Measurements from ENCODE around the gene B3GNT2.

DNA sequence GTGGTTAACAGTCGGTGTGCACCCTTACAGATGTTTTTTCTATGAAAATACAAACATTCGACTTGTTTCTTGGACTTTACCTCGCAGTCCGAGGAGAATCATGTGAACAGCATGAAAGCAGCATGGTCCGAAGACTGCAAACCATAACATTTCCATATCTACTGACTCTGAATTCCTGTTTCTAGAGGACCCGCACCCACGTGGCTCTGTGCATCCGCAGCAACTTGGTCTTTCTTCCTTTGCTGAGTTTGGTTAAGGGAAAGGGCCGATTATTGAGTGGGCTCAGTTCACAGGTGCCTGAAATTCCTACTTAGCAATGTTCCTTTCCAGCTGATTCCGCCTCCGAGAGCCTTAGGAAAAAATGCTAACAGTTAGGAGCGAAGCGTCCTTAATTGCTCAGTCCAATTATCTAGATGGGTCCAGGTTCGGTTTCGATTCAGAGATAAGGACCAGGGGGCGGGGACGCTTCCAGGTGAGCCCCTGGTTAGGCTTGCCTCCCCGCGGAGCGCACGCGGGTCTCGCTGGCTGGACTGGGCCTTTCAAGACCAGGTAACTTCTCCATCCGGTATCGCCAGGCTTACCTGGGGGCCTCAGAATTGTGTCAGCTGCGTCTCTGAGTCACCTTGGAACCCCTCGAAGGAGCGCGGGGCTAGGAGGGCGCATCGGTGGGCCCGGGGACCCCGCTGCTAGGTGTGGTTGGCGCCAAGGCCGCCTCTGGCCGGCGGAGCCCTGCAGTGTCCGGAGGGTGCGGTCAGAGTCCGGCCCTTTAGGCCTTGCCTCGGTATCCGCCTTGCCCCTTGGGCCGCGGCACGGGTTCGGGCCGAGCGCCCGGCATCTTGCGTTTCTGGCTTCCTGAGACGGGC is 1.1 kb upstream of the B3GNT2 start:
- TF ChIP-seq POLR2A (IDR thresholded peaks at IDR 0.05) (no peak), POLR2AphosphoS5 (IDR thresholded peaks at IDR 0.05) (no peak), EP300 (IDR thresholded peaks at IDR 0.05) (no peak)
- TF ChIP-seq, protein P1, sequence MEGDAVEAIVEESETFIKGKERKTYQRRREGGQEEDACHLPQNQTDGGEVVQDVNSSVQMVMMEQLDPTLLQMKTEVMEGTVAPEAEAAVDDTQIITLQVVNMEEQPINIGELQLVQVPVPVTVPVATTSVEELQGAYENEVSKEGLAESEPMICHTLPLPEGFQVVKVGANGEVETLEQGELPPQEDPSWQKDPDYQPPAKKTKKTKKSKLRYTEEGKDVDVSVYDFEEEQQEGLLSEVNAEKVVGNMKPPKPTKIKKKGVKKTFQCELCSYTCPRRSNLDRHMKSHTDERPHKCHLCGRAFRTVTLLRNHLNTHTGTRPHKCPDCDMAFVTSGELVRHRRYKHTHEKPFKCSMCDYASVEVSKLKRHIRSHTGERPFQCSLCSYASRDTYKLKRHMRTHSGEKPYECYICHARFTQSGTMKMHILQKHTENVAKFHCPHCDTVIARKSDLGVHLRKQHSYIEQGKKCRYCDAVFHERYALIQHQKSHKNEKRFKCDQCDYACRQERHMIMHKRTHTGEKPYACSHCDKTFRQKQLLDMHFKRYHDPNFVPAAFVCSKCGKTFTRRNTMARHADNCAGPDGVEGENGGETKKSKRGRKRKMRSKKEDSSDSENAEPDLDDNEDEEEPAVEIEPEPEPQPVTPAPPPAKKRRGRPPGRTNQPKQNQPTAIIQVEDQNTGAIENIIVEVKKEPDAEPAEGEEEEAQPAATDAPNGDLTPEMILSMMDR (IDR thresholded peaks at IDR 0.05) = no peak

Measured in suprapubic skin (tissue), 4 donors.